Prostate gland (tissue), 2 donors: ENCODE measurements around the gene FAM169A.
"Not testable (repeated sequence)": the region's sequence is repeated elsewhere in the genome, so short reads cannot be mapped to it uniquely, and the experiment has no call there.

ENCODE experiments used
- POLR2A ChIP-seq: fragments of 450-650 bp; IDR thresholded peaks from one replicate; pipeline ENCODE4 v1.6.1; 2016; ENCODE audit warnings: antibody characterized with exemption, mild to moderate bottlenecking
- POLR2AphosphoS5 ChIP-seq: sonication (generic); formaldehyde crosslinking; IDR thresholded peaks from one replicate; pipeline ENCODE4 v1.6.1; 2017; ENCODE audit warnings: antibody characterized with exemption
- TF ChIP-seq, protein P1 (sequence below), 4 experiments: fragments of 200-600 bp in 2 of 4; fragments of 450-650 bp in 2 of 4; sonication (generic) in 2 of 4; IDR thresholded peaks; 1 replicate in 3 of 4; 2 replicates in 1 of 4; pipeline ENCODE4 v1.5.1; 2016 to 2019; ENCODE audit warnings: antibody characterized with exemption in 4 of 4, mild to moderate bottlenecking in 2 of 4, moderate library complexity in 2 of 4

DNA sequence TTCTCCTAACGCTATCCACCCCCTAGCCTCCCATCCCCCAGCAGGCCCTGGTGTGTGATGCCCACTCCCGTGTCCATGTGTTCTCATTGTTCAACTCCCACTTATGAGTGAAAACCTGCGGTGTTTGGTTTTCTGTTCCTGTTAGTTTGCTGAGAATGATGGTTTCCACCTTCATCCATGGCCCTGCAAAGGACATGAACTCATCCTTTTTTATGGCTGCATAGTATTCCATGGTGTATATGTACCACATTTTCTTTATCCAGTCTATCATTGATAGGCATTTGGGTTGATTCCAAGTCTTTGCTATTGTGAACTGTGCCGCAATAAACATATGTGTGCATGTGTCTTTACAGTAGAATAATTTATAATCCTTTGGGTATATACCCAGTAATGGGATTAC is 38.5 kb upstream of the FAM169A start:
- TF ChIP-seq, protein P1, sequence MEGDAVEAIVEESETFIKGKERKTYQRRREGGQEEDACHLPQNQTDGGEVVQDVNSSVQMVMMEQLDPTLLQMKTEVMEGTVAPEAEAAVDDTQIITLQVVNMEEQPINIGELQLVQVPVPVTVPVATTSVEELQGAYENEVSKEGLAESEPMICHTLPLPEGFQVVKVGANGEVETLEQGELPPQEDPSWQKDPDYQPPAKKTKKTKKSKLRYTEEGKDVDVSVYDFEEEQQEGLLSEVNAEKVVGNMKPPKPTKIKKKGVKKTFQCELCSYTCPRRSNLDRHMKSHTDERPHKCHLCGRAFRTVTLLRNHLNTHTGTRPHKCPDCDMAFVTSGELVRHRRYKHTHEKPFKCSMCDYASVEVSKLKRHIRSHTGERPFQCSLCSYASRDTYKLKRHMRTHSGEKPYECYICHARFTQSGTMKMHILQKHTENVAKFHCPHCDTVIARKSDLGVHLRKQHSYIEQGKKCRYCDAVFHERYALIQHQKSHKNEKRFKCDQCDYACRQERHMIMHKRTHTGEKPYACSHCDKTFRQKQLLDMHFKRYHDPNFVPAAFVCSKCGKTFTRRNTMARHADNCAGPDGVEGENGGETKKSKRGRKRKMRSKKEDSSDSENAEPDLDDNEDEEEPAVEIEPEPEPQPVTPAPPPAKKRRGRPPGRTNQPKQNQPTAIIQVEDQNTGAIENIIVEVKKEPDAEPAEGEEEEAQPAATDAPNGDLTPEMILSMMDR (IDR thresholded peaks at IDR 0.05): not testable (repeated sequence)
- not testable (repeated sequence) for TF ChIP-seq POLR2A, POLR2AphosphoS5
